DND-41 (cell line): Measurements from ENCODE around the gene USP24.

Experiments used
- ATAC-seq: fragments of 200-7000 bp; cut with Tn5 transposase; 3 replicates; pipeline ENCODE4 v1.9.1; 2021; ENCODE audit warnings: low read depth; ENCODE audit not compliant: insufficient read depth
- DNase-seq: peaks from one replicate; pipeline ENCODE4 v3.0.0-alpha.2; 2020
- H2AFZ ChIP-seq: 2 replicates; pipeline ENCODE4 v1.6.0; 2012; ENCODE audit warnings: low read depth, low read length
- H3K27ac ChIP-seq: 2 replicates; pipeline ENCODE4 v1.5.1; 2012; ENCODE audit warnings: low read length, inconsistent platforms
- H3K27me3 ChIP-seq: fragments of 200-600 bp; sonication (generic); 2 replicates; pipeline ENCODE4 v1.6.0; 2012; ENCODE audit warnings: low read length, mild to moderate bottlenecking, inconsistent platforms; ENCODE audit not compliant: insufficient read depth, poor library complexity
- H3K36me3 ChIP-seq: 2 replicates; pipeline ENCODE4 v1.5.1; 2012; ENCODE audit warnings: low read length, inconsistent platforms; ENCODE audit not compliant: insufficient read depth
- H3K4me1 ChIP-seq: 2 replicates; pipeline ENCODE4 v1.5.1; 2012; ENCODE audit warnings: mild to moderate bottlenecking, low read length; ENCODE audit not compliant: insufficient read depth
- H3K4me2 ChIP-seq: 2 replicates; pipeline ENCODE4 v1.6.0; 2012; ENCODE audit warnings: mild to moderate bottlenecking, moderate library complexity, low read length, inconsistent platforms; ENCODE audit not compliant: insufficient read depth
- H3K4me3 ChIP-seq, 2 experiments: fragments of 200-600 bp in 1 of 2; shearing (Covaris generic) in 1 of 2; 2 replicates each; pipeline ENCODE4 v1.5.1; 2012 to 2016; ENCODE audit warnings: inconsistent platforms in 2 of 2, low read length in 2 of 2, mild to moderate bottlenecking in 2 of 2, low read depth in 1 of 2, moderate library complexity in 1 of 2
- H3K79me2 ChIP-seq: 2 replicates; pipeline ENCODE4 v1.6.0; 2012; ENCODE audit warnings: low read length, inconsistent platforms; ENCODE audit not compliant: insufficient read depth
- H3K9ac ChIP-seq: 2 replicates; pipeline ENCODE4 v1.6.0; 2012; ENCODE audit warnings: low read depth, mild to moderate bottlenecking, inconsistent platforms, low read length, moderate library complexity
- H3K9me3 ChIP-seq: 2 replicates; pipeline ENCODE4 v1.5.1; 2012; ENCODE audit warnings: low read length, moderate library complexity, mild to moderate bottlenecking, inconsistent platforms; ENCODE audit not compliant: insufficient read depth, severe bottlenecking
- H4K20me1 ChIP-seq: 2 replicates; pipeline ENCODE4 v1.6.0; 2012; ENCODE audit warnings: low read length; ENCODE audit not compliant: insufficient read depth
- EZH2 ChIP-seq: IDR thresholded peaks from 3 replicates; pipeline ENCODE4 v1.6.1; 2012; ENCODE audit warnings: borderline replicate concordance, low read depth, mild to moderate bottlenecking, moderate library complexity, low read length, inconsistent platforms; ENCODE audit not compliant: severe bottlenecking
- TF ChIP-seq, protein P1 (sequence below): IDR thresholded peaks from 2 replicates; pipeline ENCODE4 v1.5.1; 2012; ENCODE audit warnings: borderline replicate concordance, low read length, moderate library complexity, mild to moderate bottlenecking; ENCODE audit not compliant: poor library complexity, severe bottlenecking; ENCODE audit errors: extremely low read depth

The USP24 gene

DNA sequence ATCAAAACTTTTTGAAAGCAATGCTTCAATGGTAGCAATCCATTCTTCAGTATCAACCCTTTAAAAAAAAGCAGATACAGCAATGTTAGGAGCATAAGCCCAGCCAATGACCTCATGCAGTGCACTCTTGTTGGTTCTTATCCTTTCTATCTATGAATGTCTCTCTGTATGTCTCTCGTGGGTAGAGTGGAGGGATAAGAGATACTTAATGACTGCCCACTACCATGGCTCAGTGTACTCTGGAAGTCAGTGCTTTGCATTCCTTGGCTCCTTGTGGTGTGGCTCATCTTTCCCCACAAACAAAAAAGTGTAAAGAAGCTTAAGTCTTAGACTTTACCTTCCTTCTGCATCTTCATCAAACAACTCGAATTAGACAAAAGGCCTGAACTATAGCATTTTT lies 125.5 kb downstream of the USP24 start:
- H2AFZ ChIP-seq, result no peak overlapping the region
- H3K4me2 ChIP-seq, result no peak overlapping the region
- DNase-seq (no peak), ATAC-seq (no peak)
- TF ChIP-seq, protein P1, sequence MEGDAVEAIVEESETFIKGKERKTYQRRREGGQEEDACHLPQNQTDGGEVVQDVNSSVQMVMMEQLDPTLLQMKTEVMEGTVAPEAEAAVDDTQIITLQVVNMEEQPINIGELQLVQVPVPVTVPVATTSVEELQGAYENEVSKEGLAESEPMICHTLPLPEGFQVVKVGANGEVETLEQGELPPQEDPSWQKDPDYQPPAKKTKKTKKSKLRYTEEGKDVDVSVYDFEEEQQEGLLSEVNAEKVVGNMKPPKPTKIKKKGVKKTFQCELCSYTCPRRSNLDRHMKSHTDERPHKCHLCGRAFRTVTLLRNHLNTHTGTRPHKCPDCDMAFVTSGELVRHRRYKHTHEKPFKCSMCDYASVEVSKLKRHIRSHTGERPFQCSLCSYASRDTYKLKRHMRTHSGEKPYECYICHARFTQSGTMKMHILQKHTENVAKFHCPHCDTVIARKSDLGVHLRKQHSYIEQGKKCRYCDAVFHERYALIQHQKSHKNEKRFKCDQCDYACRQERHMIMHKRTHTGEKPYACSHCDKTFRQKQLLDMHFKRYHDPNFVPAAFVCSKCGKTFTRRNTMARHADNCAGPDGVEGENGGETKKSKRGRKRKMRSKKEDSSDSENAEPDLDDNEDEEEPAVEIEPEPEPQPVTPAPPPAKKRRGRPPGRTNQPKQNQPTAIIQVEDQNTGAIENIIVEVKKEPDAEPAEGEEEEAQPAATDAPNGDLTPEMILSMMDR, result no peak
- TF ChIP-seq EZH2, result no peak
- H3K79me2 ChIP-seq, result no peaks in the 10 kb centered on the region
- H3K27me3 ChIP-seq, result no peaks in the 10 kb centered on the region
- H3K9me3 ChIP-seq, result no peaks in the 10 kb centered on the region
- H3K4me3 ChIP-seq, result no peak overlapping the region
- no peak overlapping the region for H3K27ac ChIP-seq
- H3K4me1 ChIP-seq, result peaks cover 6% of the 10 kb centered on the region; the same call in 1 of the 2 replicates
- no peak overlapping the region for H3K9ac ChIP-seq
- H4K20me1 ChIP-seq, result no peaks in the 10 kb centered on the region
- H3K36me3 ChIP-seq, result peaks cover 90% of the 10 kb centered on the region

DNA sequence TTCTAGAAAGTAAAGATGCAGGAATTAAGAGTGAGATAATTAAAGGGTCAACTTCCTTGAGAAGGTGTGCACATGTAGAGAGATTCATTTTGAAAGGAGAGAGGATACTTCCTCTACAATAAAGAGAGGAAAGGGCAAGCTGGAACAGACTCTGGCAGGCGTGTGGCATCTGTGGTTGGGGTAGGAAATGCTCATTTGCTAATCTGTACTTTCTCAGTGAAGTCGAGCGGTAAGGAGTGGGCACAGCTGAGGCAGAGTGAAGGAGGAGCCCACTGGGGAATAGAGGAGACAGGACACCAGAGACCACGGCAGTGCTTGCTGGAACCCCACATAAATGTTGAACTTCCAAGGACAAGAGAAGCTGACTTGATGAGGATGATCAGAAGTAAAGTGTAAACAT lies 126.8 kb downstream of the USP24 start:
- Histone ChIP-seq H3K9ac (no peak overlapping the region), H3K36me3 (peaks cover 91% of the 10 kb centered on the region), H3K4me2 (no peak overlapping the region), H3K9me3 (no peaks in the 10 kb centered on the region), H2AFZ (no peak overlapping the region), H3K4me3 (no peak overlapping the region), H3K4me1 (peaks cover 6% of the 10 kb centered on the region; the same call in 1 of the 2 replicates), H4K20me1 (no peaks in the 10 kb centered on the region), H3K27me3 (no peaks in the 10 kb centered on the region), H3K79me2 (no peaks in the 10 kb centered on the region), H3K27ac (no peak overlapping the region)
- peak; percentile 35 for DNase-seq
- peak; percentile 89 for ATAC-seq
- TF ChIP-seq EZH2, result no peak
- TF ChIP-seq, protein P1, result no peak

DNA sequence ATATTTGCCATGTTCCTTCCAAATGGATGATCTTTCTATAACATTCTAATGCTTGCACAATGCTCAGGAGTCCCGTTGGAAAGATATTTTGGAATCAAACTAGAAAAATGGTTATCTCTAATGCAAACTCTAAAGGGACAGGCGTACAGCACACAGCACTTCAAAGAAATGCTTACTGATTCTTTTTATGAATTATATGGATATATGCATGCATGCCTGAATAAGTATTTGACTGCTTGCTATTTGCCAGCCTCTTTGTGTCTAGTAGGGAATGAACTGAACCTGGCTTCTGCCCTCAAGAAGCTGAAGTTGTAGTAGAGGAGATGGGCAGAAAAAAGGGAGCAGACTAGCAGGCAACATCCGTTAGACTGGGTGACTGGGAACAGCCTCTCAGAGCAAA lies 127.7 kb downstream of the USP24 start:
- Histone ChIP-seq H3K4me3 (no peak overlapping the region), H3K27ac (no peak overlapping the region), H3K9me3 (no peaks in the 10 kb centered on the region), H3K27me3 (no peaks in the 10 kb centered on the region), H2AFZ (no peak overlapping the region), H4K20me1 (no peaks in the 10 kb centered on the region), H3K36me3 (peaks cover 92% of the 10 kb centered on the region), H3K4me2 (no peak overlapping the region), H3K4me1 (peaks cover 6% of the 10 kb centered on the region; the same call in 1 of the 2 replicates), H3K79me2 (no peaks in the 10 kb centered on the region), H3K9ac (no peak overlapping the region)
- no peak for TF ChIP-seq EZH2
- TF ChIP-seq, protein P1, result no peak
- DNase-seq (no peak), ATAC-seq (no peak)

DNA sequence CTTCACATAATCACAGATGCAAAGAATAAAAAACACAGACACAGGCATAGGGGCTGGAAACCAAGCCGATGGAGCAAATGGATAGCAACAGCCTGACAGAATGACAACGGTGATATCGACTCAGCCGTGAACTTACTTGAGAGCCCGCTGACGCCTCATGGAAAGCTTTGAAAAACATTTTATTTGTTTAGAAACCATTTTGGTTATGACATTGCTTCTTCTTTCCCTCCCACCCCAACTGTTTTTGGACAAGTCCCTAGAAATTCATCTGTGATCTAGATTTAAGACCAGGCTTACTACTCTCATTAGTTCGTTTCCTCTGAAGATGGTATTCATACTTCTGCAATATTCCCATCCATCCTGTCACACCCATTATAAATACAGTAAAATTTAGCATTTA lies 130.9 kb downstream of the USP24 start:
- no peak for ATAC-seq
- TF ChIP-seq EZH2, result no peak
- H3K27me3 ChIP-seq, result no peaks in the 10 kb centered on the region

More for the DNA sequence above, 130.9 kb downstream of the USP24 start:
- no peak overlapping the region for H3K4me3 ChIP-seq
- H3K9me3 ChIP-seq, result no peaks in the 10 kb centered on the region
- no peaks in the 10 kb centered on the region for H4K20me1 ChIP-seq
- H3K4me2 ChIP-seq, result no peak overlapping the region
- H3K4me1 ChIP-seq, result peaks cover 6% of the 10 kb centered on the region; the same call in 1 of the 2 replicates
- H3K27ac ChIP-seq, result no peak overlapping the region
- peaks cover 94% of the 10 kb centered on the region for H3K36me3 ChIP-seq
- H3K9ac ChIP-seq, result no peak overlapping the region
- no peak for DNase-seq
- H3K79me2 ChIP-seq, result no peaks in the 10 kb centered on the region
- H2AFZ ChIP-seq, result no peak overlapping the region
